Thyroid gland (tissue), 4 donors: ENCODE results near the gene ZNF91. TPM values are rescaled to one million over a fixed set of nuclear protein-coding genes. Genes with fewer than 3 reads are reported as not detected.

ENCODE experiments used
- DNase-seq, 2 donors: peaks; one replicate each; pipeline ENCODE4 v3.0.0-alpha.2; 2019
- H3K27ac ChIP-seq, 3 donors: fragments of 200-600 bp; sonication (generic); 1 replicate in 2 of 3; 2 replicates in 1 of 3; pipeline ENCODE4 v1.5.1; 2016 to 2019; ENCODE audit warnings: mild to moderate bottlenecking in 1 of 3, moderate library complexity in 1 of 3
- H3K27me3 ChIP-seq: fragments of 200-600 bp; sonication (generic); one replicate; pipeline ENCODE4 v1.5.1; 2019
- H3K36me3 ChIP-seq, 2 donors: fragments of 200-600 bp; sonication (generic); one replicate each; pipeline ENCODE4 v1.5.1; 2016 to 2019
- H3K4me1 ChIP-seq, 2 donors: fragments of 200-600 bp; sonication (generic); one replicate each; pipeline ENCODE4 v1.5.1; 2017 to 2019
- H3K4me3 ChIP-seq, 3 donors: fragments of 200-600 bp; sonication (generic); replicated peaks in 1 of 3; 1 replicate in 2 of 3; 2 replicates in 1 of 3; pipeline ENCODE4 v1.5.1; 2016; ENCODE audit warnings: mild to moderate bottlenecking in 1 of 3
- H3K9me3 ChIP-seq: fragments of 200-600 bp; sonication (generic); one replicate; pipeline ENCODE4 v1.5.1; 2017
- CTCF ChIP-seq, 6 experiments: fragments of 200-600 bp in 3 of 6; fragments of 450-650 bp in 3 of 6; sonication (generic) in 3 of 6; IDR thresholded peaks; one replicate each; pipeline ENCODE4 v1.5.1; 2016 to 2019; ENCODE audit warnings: antibody characterized with exemption in 6 of 6, mild to moderate bottlenecking in 2 of 6, inconsistent platforms in 1 of 6, moderate library complexity in 1 of 6
- POLR2A ChIP-seq, 2 donors: fragments of 450-650 bp; IDR thresholded peaks; one replicate each; pipeline ENCODE4 v1.6.1; 2017; ENCODE audit warnings: antibody characterized with exemption in 2 of 2, mild to moderate bottlenecking in 2 of 2, moderate library complexity in 1 of 2
- WGBS, 2 donors: methylation state at CpG; one replicate each; pipeline ENCODE4 v1.1.5; 2017; 5-methylcytosine and 5-hydroxymethylcytosine counted together
- intact Hi-C: fragments of 100-400 bp; cut with DNase I; formaldehyde crosslinking; loops from one replicate; pipeline ENCODE4 v1.15.1; 2023
- total RNA-seq, 4 donors: library from RNA; depleted of rRNA; stranded (reverse); fragments of >200 nt; gene quantifications; one replicate each; pipeline ENCODE4 v1.2.3, GENCODE V29; 2016

The ZNF91 gene
- total RNA-seq, 4 donors from 2014 or later = 92.5 to 220 (median 122) TPM

DNA sequence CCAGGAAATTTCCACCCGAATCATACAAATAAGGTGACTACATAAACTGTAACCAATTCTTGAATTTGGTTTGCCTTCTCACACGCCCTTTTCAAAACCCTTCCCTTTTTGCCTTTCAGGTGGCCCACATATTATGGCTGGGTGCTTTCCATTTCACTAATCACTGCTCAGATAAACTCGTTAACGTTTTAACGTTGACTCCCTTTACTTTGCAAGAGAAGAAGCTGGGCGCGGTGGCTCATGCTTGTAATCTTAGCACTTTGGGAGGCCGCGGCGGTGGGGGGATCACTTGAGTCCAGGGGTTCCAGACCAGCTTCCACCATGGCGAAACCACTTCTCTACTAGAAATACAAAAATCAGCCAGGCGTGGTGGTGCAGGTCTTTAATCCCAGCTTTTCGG lies 19.8 kb upstream of the ZNF91 start:
- intact Hi-C loops = no loop called here
- 10 to 11% methylated on average over 13 of the region's 13 CpGs for WGBS, 2 donors
- TF ChIP-seq CTCF (IDR thresholded peaks at IDR 0.05) = no peak
- no peak for TF ChIP-seq POLR2A (IDR thresholded peaks at IDR 0.05)

GRCh38 chr19:23410155-23410554 lies 14.9 kb upstream of the ZNF91 start:
- TF ChIP-seq CTCF (IDR thresholded peaks at IDR 0.05) (no peak), POLR2A (IDR thresholded peaks at IDR 0.05) (no peak)
- Histone ChIP-seq H3K36me3 (no peaks in the 10 kb centered on the region), H3K9me3 (no peaks in the 10 kb centered on the region), H3K4me3 (no peak overlapping the region), H3K27me3 (no peaks in the 10 kb centered on the region), H3K4me1 (peaks cover 0 to 2% of the 10 kb centered on the region in 2 donors), H3K27ac (no peak overlapping the region)
- 85 to 87% methylated on average over 1 of the region's 1 CpG for WGBS, 2 donors
- DNase-seq = no peak
- intact Hi-C loops = no loop called here

More for the DNA sequence above, 19.8 kb upstream of the ZNF91 start:
- Histone ChIP-seq H3K27ac (no peak overlapping the region), H3K36me3 (no peaks in the 10 kb centered on the region), H3K27me3 (no peaks in the 10 kb centered on the region), H3K9me3 (no peaks in the 10 kb centered on the region), H3K4me3 (peak overlapping the region in 2 of 3 donors; percentile 3 to 23), H3K4me1 (peaks cover 0 to 11% of the 10 kb centered on the region in 2 donors)
- DNase-seq = peak in 1 of 2 donors; percentile 9

- Histone ChIP-seq H3K27ac (no peak overlapping the region), H3K9me3 (no peaks in the 10 kb centered on the region), H3K4me3 (no peak overlapping the region), H3K4me1 (no peaks in the 10 kb centered on the region), H3K36me3 (no peaks in the 10 kb centered on the region), H3K27me3 (no peaks in the 10 kb centered on the region)
- 84 to 89% methylated on average over 20 to 21 of the region's 21 CpGs for WGBS, 2 donors
- intact Hi-C loops = no loop called here
- TF ChIP-seq CTCF (IDR thresholded peaks at IDR 0.05) = no peak
- no peak for TF ChIP-seq POLR2A (IDR thresholded peaks at IDR 0.05)
- no peak for DNase-seq
Observed at GRCh38 chr19:23409392-23410048, 14.2 kb upstream of the ZNF91 start.

DNA sequence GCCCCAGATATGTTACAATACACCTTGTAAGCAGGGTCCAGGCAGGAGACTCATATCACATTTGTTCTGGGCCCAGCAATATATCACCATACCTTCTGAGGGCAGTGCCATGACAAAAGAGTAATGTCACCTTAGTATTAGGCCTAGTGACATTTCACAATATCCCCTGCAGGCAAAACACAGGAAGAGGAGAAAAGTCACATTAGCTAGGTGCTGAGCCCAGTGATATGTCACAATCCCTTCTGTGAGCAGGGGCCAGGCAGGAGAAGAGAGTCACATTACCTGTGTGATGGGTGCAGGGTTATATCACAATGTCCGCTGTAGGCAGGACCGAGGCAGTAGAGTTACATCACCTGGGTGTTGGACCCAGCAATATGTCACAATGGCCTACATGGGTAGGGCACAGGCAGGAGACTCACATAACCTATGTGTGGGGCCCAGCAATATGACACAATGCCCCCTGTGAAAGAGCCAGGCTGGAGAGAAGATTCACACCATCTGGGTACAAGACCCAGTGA lies 12.4 kb upstream of the ZNF91 start:
- no peaks in the 10 kb centered on the region for H3K27me3 ChIP-seq
- no peak overlapping the region for H3K4me3 ChIP-seq
- no peaks in the 10 kb centered on the region for H3K4me1 ChIP-seq
- no peak for DNase-seq
- H3K9me3 ChIP-seq = no peaks in the 10 kb centered on the region
- WGBS, 2 donors = 95 to 100% methylated on average over 2 of the region's 2 CpGs
- H3K36me3 ChIP-seq = no peaks in the 10 kb centered on the region
- intact Hi-C loops = no loop called here
- TF ChIP-seq POLR2A (IDR thresholded peaks at IDR 0.05) (no peak), CTCF (IDR thresholded peaks at IDR 0.05) (no peak)
- no peak overlapping the region for H3K27ac ChIP-seq

- H3K9me3 ChIP-seq = no peaks in the 10 kb centered on the region
- intact Hi-C loops = no loop called here
- H3K27me3 ChIP-seq = no peaks in the 10 kb centered on the region
- no peaks in the 10 kb centered on the region for H3K4me1 ChIP-seq
- no peak for DNase-seq
- WGBS, 2 donors = 97 to 100% methylated on average over 3 of the region's 3 CpGs
- TF ChIP-seq CTCF (IDR thresholded peaks at IDR 0.05) = no peak
- no peak for TF ChIP-seq POLR2A (IDR thresholded peaks at IDR 0.05)
- H3K36me3 ChIP-seq = no peaks in the 10 kb centered on the region
- H3K4me3 ChIP-seq = no peak overlapping the region
- H3K27ac ChIP-seq = no peak overlapping the region
Observed at GRCh38 chr19:23406721-23407120, 11.4 kb upstream of the ZNF91 start.
